Breast epithelium (tissue), 4 donors: Measurements from ENCODE around the gene ASB8. TPM values are rescaled to one million over a fixed set of nuclear protein-coding genes. Genes with fewer than 3 reads are reported as not detected.

Source experiments
- DNase-seq, 2 donors: peaks; one replicate each; pipeline ENCODE4 v3.0.0-alpha.2; 2019; ENCODE audit warnings: low spot score in 2 of 2
- H3K27ac ChIP-seq, 2 donors: fragments of 200-600 bp; sonication (generic) in 1 of 2; one replicate each; pipeline ENCODE4 v1.5.1; 2016 to 2019; ENCODE audit warnings: mild to moderate bottlenecking in 1 of 2
- H3K27me3 ChIP-seq, 2 donors: fragments of 200-600 bp; sonication (generic) in 1 of 2; one replicate each; pipeline versions ENCODE4 v1.5.1 to v1.6.0; 2017 to 2019; ENCODE audit warnings: control low read depth in 1 of 2, mild to moderate bottlenecking in 1 of 2
- H3K36me3 ChIP-seq: fragments of 200-600 bp; one replicate; pipeline ENCODE4 v1.5.1; 2019
- H3K4me1 ChIP-seq, 2 donors: fragments of 200-600 bp; sonication (generic); one replicate each; pipeline ENCODE4 v1.5.1; 2016 to 2019; ENCODE audit warnings: control low read depth in 1 of 2
- H3K4me3 ChIP-seq, 3 donors: fragments of 200-600 bp; sonication (generic); 1 replicate in 2 of 3; 2 replicates in 1 of 3; pipeline ENCODE4 v1.5.1; 2016 to 2019; ENCODE audit warnings: mild to moderate bottlenecking in 3 of 3, moderate library complexity in 2 of 3
- H3K9me3 ChIP-seq, 2 donors: fragments of 200-600 bp; sonication (generic) in 1 of 2; one replicate each; pipeline ENCODE4 v1.5.1; 2016 to 2019; ENCODE audit warnings: control low read depth in 1 of 2
- CTCF ChIP-seq, 3 donors: fragments of 450-650 bp; IDR thresholded peaks; one replicate each; pipeline ENCODE4 v1.5.1; 2016 to 2017; ENCODE audit warnings: antibody characterized with exemption in 3 of 3, mild to moderate bottlenecking in 3 of 3, moderate library complexity in 3 of 3
- POLR2A ChIP-seq: fragments of 450-650 bp; IDR thresholded peaks from one replicate; pipeline ENCODE4 v1.6.1; 2016; ENCODE audit warnings: antibody characterized with exemption, mild to moderate bottlenecking, moderate library complexity
- POLR2AphosphoS5 ChIP-seq, 3 donors: sonication (generic); formaldehyde crosslinking; IDR thresholded peaks; one replicate each; pipeline ENCODE4 v1.6.1; 2017; ENCODE audit warnings: antibody characterized with exemption in 3 of 3
- intact Hi-C: fragments of 100-400 bp; cut with DNase I; formaldehyde crosslinking; loops from one replicate; pipeline ENCODE4 v1.15.1; 2023; ENCODE audit warnings: low total_unique reads
- total RNA-seq, 3 donors: library from RNA; depleted of rRNA; stranded (reverse); fragments of >200 nt; gene quantifications; one replicate each; pipeline ENCODE4 v1.1.0, GENCODE V29; 2016

Gene ASB8
- total RNA-seq, 3 donors from 2014 or later: 20.6 to 37.2 (median 30.6) TPM

- intact Hi-C loops: no loop called here
- H3K4me1 ChIP-seq: no peaks in the 10 kb centered on the region
Measured at GRCh38 chr12:48164451-48164850, 7.1 kb upstream of the ASB8 start.

GRCh38 chr12:48163150-48163747 is 5.9 kb upstream of the ASB8 start:
- TF ChIP-seq CTCF (IDR thresholded peaks at IDR 0.05) (no peak), POLR2A (no peak), POLR2AphosphoS5 (IDR thresholded peaks at IDR 0.05) (no peak)
- intact Hi-C loops: no loop called here

More at GRCh38 chr12:48164451-48164850, 7.1 kb upstream of the ASB8 start:
- Histone ChIP-seq H3K27me3 (no peaks in the 10 kb centered on the region), H3K27ac (no peak overlapping the region), H3K4me3 (no peak overlapping the region), H3K36me3 (no peaks in the 10 kb centered on the region), H3K9me3 (no peaks in the 10 kb centered on the region)
- TF ChIP-seq CTCF (IDR thresholded peaks at IDR 0.05): no peak
- no peak for TF ChIP-seq POLR2A
- no peak for TF ChIP-seq POLR2AphosphoS5 (IDR thresholded peaks at IDR 0.05)
- no peak for DNase-seq

GRCh38 chr12:48160807-48161206 is 3.5 kb upstream of the ASB8 start:
- Histone ChIP-seq H3K4me1 (no peaks in the 10 kb centered on the region), H3K4me3 (no peak overlapping the region), H3K9me3 (no peaks in the 10 kb centered on the region), H3K36me3 (no peaks in the 10 kb centered on the region), H3K27ac (no peak overlapping the region), H3K27me3 (no peaks in the 10 kb centered on the region)
- TF ChIP-seq CTCF (IDR thresholded peaks at IDR 0.05) (no peak), POLR2A (no peak), POLR2AphosphoS5 (IDR thresholded peaks at IDR 0.05) (no peak)
- DNase-seq: no peak
- intact Hi-C loops: no loop called here

More at GRCh38 chr12:48163150-48163747, 5.9 kb upstream of the ASB8 start:
- Histone ChIP-seq H3K4me3 (no peak overlapping the region), H3K9me3 (no peaks in the 10 kb centered on the region), H3K27ac (no peak overlapping the region), H3K36me3 (no peaks in the 10 kb centered on the region), H3K4me1 (no peaks in the 10 kb centered on the region), H3K27me3 (no peaks in the 10 kb centered on the region)
- no peak for DNase-seq

- no peak overlapping the region for H3K4me3 ChIP-seq
- H3K4me1 ChIP-seq: no peaks in the 10 kb centered on the region
- no peak overlapping the region for H3K27ac ChIP-seq
- H3K27me3 ChIP-seq: no peaks in the 10 kb centered on the region
- intact Hi-C loops: no loop called here
- no peak for DNase-seq
- no peaks in the 10 kb centered on the region for H3K9me3 ChIP-seq
- no peak for TF ChIP-seq POLR2AphosphoS5 (IDR thresholded peaks at IDR 0.05)
- TF ChIP-seq CTCF (IDR thresholded peaks at IDR 0.05): no peak
- TF ChIP-seq POLR2A: no peak
- no peaks in the 10 kb centered on the region for H3K36me3 ChIP-seq
Measured at GRCh38 chr12:48160046-48160445, 2.7 kb upstream of the ASB8 start.

GRCh38 chr12:48157889-48158370 is 615 bp upstream of the ASB8 start:
- peak overlapping the region; percentile 78 to 97 (median 90) for H3K4me3 ChIP-seq
- H3K36me3 ChIP-seq: no peaks in the 10 kb centered on the region
- no peaks in the 10 kb centered on the region for H3K4me1 ChIP-seq
- no peak for DNase-seq
- intact Hi-C loops: no loop called here
- H3K27me3 ChIP-seq: no peaks in the 10 kb centered on the region
- H3K27ac ChIP-seq: peak overlapping the region; percentile 86 to 92
- TF ChIP-seq POLR2AphosphoS5 (IDR thresholded peaks at IDR 0.05) (no peak), CTCF (IDR thresholded peaks at IDR 0.05) (peak in 1 of 3 donors; percentile 3)
- no peaks in the 10 kb centered on the region for H3K9me3 ChIP-seq
